HG03045 (cell line): ENCODE data around the gene ZMYND19.
"Not testable (repeated sequence)": the region's sequence is repeated elsewhere in the genome, so short reads cannot be mapped to it uniquely, and the experiment has no call there.

Source experiments
- ATAC-seq: cut with Tn5 transposase; IDR thresholded peaks from one replicate; pipeline ENCODE4 v1.9.1; 2021; ENCODE audit warnings: mild to moderate bottlenecking, moderate library complexity; ENCODE audit not compliant: unreplicated experiment

Gene ZMYND19

DNA sequence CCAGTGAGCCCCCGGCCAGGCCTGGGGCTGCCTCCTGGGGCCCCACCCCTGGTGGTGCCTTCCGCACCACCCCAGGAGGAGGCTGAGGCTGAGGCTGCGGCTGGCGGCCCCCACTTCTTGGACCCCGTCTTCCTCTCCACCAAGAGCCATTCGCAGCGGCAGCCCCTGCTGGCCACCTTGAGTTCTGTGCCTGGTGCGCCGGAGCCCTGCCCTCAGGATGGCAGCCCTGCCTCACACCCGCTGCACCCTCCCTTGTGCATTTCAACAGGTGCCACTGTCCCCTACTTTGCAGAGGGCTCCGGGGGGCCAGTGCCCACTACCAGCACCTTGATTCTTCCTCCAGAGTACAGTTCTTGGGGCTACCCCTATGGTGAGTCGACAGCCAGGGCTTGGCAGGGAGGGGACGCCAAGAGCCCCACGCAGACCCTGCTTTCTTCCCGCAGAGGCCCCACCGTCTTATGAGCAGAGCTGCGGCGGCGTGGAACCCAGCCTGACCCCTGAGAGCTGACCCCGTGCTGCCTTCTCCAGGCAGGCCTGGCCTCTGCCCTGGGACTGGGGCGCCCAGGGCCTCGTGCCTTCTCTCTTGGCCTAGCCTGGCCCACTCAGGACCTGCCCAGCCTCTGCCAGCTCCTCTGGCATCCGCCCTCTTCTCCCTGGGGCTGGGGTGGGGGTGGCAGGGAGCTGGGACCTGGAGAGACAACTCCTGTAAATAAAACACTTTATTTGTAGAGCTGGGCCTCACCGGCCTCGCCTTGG, 24.5 kb upstream of the ZMYND19 start:
- ATAC-seq, result no peak

DNA sequence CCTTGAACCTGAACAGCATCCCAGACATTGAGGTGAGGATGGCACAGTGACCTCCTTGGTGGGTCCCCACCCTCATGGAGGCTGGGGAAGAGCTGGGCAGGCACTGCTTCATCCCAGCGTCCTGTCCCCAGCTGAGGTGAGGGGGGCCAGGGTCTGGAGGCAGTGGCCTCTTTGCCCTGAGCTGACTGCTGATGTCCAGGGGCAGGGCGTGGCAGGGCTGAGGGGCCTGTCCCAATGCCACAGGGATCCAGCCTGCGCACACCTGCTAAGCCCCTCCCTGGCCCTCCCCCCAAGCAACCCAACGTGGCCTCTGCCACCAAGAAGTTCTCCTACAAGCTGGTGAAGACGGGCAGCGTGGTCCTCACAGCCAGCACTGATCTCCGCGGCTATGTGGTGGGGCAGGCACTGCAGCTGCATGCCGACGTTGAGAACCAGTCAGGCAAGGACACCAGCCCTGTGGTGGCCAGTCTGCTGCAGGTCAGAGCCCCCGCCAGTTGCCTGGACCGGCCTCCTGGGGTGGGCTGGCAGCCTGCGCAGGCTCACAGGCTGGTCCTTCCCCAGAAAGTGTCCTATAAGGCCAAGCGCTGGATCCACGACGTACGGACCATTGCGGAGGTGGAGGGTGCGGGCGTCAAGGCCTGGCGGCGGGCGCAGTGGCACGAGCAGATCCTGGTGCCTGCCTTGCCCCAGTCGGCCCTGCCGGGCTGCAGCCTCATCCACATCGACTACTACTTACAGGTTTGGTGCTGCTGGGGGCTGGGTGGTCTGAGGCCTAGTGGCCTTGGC, 23.6 kb upstream of the ZMYND19 start:
- ATAC-seq, result no peak

DNA sequence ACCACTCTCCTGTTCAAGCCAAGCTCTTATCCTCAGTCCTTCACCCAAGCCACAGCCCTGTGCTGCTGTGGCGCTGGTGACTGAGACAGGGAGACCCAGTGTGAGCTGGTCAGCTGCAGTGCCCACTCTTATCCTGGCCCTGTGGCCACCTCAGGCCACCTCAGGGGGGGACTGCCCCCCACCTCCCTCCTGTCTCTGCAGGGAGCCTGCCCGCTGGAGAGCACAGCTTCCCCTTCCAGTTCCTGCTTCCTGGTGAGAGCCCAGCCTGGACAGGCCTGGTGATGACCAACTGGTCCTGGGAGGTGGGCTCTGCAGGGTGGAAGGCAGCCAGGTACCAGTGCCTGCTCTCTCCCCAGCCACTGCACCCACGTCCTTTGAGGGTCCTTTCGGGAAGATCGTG, 22.9 kb upstream of the ZMYND19 start:
- ATAC-seq, result no peak

DNA sequence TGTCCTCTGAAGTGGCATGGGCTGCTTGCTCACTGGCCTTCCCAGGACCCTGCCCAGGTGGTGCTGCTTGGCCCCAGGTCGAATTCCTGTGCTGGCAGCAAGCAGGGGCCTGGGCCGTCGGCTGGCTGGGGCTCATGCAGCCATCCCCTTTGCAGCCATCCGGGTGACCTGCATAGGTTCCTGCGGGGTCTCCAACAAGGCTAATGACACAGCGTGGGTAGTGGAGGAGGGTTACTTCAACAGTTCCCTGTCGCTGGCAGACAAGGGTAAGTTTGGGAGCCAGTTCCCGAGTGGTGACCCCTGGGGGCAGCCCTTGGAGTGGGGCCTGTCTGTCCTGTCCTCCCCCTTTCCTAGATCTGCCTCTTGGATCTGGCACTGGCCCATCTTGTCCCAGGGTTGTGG, 22.4 kb upstream of the ZMYND19 start:
- ATAC-seq, result no peak

DNA sequence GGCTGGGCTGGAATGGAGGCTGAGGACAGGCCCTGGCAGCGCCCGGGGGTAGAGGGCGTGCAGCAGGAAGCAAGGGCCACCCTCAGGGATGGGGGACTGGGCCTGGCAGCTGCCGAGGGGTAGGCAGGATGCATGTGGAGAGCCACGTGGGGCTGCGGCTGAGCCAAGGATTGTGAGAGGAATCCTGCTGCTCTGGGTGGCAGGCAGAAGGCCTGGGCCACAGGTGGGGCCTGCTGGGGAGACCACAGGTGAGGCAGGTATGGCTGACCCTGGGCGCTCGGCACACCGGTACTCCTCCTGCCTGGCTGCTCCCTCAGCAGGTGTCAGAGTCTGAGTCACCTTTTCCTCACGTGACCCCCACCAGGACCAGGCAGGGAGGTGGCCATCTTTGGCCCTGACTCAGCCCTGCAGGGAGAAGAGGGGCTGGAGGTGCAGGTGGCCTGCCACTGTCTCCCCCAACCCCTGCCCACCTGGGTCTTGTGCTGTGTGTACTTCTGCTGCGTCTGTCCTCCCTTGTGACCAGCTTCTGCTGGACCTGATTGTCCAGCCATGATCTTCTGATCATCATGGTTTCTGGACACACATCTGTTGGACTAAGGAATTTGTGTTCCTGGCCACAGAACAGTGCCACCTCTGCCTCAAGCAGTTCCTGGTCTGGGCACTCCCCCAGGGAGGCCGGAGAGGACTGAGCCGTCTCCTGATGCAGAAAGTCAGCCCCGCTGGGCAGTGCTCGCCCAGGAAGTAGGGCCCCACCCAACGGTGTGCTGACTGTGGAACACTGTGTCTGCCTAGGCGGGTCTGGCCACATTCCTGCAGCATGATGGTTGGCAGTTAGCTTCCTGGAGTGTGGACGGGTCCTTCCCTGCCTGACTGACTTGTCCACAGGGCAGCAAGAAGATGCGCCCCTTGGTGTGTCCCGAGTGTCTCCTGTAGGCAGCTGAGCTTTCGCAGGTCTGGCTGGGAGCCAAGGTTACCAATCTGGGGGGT, 21.6 kb upstream of the ZMYND19 start:
- no peak for ATAC-seq

DNA sequence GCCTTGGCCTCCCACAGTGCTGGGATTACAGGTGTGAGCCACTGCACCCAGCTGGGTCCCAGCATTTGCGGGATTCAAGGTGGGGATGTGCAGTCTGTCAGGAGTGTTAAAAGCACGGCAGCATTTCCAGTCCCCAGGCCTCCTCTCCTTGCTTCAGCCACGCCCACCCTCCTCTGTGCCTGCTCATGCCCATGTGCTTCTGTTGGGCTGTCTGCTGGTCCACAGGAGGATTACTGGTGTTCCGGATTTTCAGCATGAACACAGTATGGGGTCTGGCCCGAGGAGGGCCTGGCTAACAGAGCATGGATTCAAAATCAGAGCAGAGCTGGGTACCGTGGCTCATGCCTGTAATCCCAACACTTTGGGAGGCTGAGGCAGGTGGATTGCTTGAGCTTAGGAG, 20.6 kb upstream of the ZMYND19 start:
- no peak for ATAC-seq

DNA sequence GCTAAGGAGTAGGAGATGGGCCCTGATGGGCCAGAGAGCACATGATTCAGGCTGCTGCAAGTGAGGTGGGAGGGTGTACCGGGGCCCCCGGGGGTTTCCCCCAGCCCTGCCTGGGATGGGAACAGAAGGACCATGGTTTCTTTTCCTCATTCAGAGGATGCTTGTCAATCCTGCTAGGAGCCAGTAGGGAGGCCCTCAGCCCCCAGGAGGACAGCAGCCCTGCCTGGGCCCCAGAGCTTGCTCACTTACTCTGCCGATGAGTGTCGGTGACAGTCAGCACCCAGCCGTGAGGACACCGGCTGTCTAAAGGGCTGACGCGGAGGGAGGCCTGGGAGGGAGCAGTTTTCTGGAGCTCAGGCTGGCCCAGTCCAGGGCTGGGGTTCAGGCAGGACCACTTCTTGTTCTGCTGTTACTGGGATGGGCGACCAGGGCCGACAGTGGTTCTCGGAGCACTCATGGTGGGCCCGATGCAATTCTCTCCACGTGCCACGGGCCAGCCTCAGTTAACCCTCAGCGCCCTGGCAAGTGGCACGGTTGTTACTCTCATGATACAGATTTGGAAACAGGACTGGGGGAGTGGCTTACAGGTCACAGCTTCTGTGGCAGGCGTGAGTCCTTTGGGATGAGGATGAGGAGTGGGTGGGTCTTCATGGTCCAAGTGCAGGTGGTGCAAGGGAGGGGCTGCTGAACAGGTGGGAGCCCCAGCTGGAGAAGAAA, 17.0 kb upstream of the ZMYND19 start:
- ATAC-seq, result no peak

DNA sequence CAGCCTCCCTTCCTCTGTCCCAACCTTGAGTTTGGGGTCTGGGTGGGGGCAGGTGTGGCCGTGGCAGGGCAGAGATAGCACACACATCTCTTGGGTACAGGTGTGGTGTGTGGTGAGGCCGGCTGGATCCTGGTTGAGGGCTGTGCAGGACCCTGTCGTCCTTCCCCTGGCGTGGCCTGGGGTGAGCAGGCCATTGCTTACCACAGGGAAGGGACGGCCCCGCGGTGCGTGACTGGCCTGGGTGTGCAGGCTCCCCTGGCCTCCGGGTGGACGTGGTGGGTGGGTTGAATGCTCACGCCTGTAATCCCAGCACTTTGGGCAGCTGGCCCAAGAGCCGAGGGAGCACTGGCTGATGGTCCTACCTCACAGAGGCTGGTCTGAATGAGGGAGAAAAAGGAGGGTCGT, 16.4 kb upstream of the ZMYND19 start:
- no peak for ATAC-seq

DNA sequence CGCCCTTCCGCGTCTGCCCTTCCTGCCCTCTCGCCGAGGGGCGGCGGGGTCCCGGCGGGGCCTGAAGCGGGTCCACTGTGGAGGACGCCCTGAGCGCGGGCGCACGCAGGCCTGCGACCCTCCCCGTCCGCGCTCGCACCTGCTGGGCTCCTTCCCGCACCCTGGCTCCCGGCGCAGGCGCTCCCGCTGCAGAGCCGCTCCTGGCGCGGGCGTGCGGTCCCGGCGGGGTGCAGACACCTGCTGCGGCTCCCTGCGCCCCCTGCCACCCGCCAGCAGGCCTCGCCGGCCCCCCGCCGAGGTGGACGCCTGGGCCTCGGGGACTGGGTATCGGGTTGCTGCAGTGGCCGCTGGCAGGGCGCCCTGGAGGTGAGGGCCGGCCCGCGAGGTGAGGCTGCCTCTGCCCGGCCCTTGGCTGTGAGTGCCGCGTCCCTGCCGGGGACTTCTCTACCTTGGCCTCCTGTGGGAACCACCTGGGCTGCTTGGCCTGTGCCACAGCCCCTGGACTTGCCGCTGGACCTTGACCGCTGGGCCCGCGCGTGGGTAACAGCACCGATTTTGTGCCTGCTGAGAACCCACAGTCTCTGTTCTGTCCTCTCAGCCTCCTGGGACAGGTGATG, 15.8 kb upstream of the ZMYND19 start:
- ATAC-seq, result peak; percentile 3

DNA sequence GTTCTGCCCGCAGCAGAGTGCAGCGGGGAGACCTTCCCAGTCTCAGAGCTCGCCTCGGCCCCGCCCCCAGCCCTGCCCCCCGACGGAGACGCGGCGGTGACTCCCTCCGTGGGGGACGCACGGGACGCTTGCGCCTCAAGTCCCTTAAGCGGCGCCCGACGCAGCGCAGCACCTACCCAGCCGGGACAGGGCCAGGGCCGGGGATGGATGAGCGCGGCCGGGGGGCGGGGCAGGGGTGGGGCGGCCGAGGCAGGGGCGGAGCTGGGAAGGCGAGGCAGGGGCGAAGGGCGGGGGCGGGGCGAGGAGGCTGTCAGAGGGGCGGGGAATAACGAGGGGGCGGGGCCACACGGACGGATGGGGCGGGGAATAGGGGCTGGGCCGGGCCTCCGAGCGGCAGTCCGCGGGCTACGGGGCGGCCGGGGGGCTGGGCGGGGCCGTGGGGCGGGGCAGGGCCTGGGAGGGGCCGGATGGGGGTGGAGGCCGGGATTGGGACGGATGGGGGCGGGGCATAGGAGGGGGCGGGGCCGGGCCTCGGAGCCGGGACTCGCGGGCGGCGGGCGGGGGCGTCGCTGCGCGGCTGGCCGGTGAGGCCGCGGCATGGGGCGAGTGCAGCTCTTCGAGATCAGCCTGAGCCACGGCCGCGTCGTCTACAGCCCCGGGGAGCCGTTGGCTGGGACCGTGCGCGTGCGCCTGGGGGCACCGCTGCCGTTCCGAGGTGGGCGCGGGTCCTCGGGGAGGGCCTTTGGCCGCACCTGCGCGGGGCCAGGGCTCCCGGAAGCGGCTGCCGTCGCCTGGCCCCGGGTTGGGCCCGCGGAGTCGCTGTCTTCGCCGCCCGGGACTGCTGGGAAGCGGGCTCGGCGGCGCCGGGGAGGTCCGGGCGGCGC, 15.1 kb upstream of the ZMYND19 start, which contains the start of gene ARRDC1:
Gene ARRDC1 (plus strand): TSS at position 566 of the 884 bp plus-strand sequence. CDS start 32 bp downstream, at position 598.
- peak; percentile 70 for ATAC-seq

DNA sequence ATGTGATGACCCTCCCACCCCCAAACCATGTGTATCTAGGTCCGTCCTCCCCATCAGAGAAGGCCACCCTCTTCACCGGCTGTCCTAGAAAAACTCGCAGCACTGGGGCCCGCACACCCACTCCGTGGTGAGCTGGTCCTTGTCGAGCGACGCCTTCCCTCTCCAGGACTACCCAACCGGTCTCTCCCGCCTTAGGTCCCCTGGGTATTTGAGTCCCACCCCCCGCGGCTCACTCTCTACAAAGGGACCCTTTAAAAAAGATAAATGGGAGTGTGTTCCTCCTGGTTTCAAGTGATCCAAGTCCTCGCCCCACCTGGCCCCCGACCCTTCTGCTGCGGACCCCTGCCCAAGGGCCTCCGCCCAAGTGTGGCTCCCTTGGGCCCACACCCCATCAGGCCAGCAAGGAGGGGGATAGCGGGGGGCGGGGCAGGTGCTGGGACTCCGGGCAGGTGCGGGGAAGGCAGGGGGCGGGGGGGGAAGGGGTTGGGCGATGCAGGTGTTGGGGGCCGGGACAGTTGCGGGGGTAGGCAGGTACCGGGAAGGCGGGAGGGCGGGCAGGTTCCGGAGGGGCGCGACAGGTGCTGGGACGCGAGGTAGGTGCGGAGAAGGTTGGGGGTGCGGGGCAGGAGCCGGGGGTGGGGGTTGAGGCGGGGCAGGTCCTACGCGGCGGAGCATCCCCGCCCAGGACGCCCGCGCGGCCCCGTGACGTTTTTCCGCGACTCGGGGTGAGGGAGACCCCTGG, 14.2 kb upstream of the ZMYND19 start:
- ATAC-seq, result no peak

DNA sequence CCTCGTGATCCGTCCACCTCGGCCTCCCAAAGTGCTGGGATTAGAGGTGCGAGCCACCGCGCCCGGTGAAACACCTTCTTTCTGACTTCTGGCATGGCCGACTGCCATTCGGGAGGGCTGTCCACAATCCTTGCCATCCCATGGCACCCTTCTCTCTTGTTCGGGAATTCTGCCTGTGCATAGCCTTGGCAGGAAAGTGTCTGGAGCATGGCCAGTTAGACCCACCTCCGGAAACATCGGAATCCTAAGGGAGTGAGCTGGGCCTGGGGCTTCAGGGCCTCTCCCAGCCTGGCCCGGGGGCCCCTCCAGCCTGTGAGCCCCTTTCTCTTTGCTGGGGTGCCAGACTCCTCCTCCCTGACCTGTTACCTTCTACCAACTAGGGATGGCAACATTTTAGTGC, 13.6 kb upstream of the ZMYND19 start:
- no peak for ATAC-seq

DNA sequence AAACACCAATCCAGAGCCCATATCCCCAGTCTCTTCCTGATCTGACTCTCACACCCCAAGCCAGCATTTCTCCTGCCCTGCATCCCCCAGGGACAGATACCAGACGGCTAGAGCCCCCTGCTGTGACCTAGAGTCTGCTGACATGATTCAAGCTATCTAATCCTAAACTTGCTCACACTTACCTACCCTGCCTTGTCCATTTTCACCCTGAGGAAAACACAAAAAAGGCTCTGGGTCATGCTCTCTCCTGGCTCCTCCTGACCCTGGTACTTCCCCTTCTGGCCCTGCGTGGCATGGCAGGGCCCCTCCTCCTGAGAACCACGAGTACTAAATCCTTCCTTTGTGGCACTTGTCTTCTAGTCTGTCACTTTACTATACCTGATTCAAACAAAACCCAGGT, 12.3 kb upstream of the ZMYND19 start:
- no peak for ATAC-seq

DNA sequence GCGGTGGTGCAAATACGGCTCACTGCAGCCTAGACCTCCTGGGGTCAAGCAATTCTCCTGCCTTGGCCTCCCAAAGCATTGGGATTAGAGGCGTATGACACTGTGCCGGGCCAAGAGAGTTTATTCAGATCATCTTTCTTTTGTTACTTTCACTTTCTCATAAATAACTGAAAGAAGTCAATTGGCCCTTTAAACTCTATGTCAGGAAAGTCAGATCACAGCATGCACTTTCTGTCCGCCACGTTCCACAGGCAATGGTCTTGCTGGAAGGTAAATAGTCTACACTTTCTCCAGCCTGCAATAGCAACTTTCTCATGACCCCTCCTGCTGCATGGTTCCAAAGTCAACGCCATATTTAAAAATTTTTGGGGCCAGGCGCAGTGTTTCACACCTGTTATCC, 8.6 kb upstream of the ZMYND19 start:
- no peak for ATAC-seq

DNA sequence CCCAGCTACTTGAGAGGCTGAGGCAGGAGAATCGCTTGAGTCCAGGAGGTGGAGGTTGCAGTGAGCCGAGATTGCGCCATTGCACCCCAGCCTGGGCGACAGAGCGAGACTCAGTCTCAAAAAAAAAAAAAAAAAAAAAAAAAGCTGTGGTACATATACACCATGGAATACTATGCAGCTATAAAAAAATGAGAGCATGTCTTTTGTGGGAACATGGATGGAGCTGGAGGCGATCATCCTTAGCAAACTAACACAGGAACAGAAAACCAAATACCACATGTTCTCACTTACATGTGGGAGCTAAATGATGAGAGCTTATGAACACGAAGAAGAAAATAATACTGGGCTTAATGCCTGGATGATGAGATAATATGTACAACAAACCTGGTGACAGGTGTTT, 6.3 kb upstream of the ZMYND19 start:
- ATAC-seq, result not testable (repeated sequence)

DNA sequence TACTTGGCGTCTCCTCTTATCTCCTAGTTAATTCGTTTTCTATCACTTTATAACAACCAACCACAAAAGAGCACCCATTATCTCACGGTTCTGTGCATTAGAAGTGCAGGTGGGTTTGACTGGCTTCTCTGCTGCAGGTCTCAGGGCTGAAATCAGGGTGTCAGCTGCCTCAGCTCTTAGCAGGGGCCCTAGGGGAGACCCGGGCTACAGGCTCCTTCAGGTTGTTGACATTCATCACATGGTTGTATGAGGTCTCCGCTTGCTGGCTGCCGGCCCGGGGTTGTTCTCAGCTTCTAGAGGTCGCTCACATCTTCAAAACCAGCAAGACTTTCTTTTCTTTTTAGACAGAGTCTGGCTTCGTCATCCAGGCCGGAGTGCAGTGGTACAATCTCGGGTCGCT, 2.9 kb upstream of the ZMYND19 start:
- ATAC-seq, result no peak

DNA sequence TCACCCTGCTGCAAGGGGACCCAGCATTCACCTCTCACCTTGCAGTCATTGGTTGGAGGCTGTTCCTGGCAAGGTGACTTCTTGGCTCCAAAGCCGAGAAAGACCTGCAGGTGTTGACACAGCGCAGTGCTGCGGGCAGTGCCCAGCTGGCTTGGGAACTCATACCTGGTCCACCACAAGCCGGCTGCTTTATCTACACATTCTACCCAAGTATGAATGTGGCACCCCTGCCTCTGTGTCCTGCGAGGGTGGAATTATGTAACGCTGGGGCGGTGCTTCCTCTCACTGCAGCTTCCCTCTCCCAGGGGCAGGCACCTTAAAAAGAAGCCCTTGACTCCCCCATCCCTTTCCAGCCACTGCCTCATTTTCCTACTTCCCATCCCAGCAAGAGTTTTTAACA, 2.5 kb upstream of the ZMYND19 start:
- ATAC-seq, result no peak

DNA sequence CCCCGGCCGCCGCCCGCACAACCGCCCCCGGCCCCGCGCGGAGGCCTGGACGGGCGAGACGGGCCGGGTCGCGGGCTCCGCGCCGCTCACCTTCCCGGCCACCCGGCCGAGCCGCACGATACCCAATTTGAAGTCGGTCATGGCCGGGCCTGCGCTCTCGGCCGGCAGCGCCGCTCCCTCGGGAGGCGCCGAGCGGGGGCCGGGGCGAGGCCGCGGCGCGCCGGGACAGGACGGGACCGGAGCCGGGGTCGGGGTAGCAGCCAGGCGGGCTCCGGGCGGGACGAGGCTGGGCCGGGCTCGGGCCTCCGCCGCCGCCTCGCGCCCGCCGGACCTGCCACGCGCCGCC, 216 bp downstream of the ZMYND19 start:
- ATAC-seq, result no peak
